K562 (cell line): ENCODE data around the gene CPN2. TPM values are rescaled to one million over a fixed set of nuclear protein-coding genes. Genes with fewer than 3 reads are reported as not detected.

Source experiments
- ATAC-seq: fragments of 200-7000 bp; cut with Tn5 transposase; 3 replicates; pipeline ENCODE4 v1.9.1; 2020; ENCODE audit warnings: moderate library complexity
- BruUV-seq: library from RNA; stranded (reverse); fragments of 400-500 nt; replicated peaks from 2 replicates; lab custom pipeline; 2021; lab: Mats Ljungman, UMichigan
- CTCF ChIA-PET: fragments of 300-600 bp; formaldehyde crosslinking; extraction: SDS; loops from one replicate; lab custom pipeline; 2021; ENCODE audit warnings: low intra/inter-chr PET ratio; lab: Yijun Ruan, JAX
- POLR2A ChIA-PET: fragments of 300-600, 350-650 bp; sonication (Branson Sonifier 250); formaldehyde crosslinking; extraction: SDS; loops from one replicate; lab custom pipeline; 2021; ENCODE audit warnings: antibody characterized with exemption, inconsistent platforms; lab: Yijun Ruan, JAX
- DNase-seq, 4 experiments: peaks; one replicate each; pipeline versions ENCODE4 v3.0.0 to v3.0.0-alpha.2; 2011 to 2018; ENCODE audit warnings: low spot score in 3 of 4, mixed read lengths in 3 of 4; ENCODE audit errors: extremely low read depth in 1 of 4
- FAIRE-seq: peaks from 2 replicates; lab custom pipeline; 2011; peaks lifted over from hg19 to GRCh38; lab: Jason Lieb, UNC
- H2AFZ ChIP-seq: 2 replicates; pipeline ENCODE4 v1.6.0; 2011; ENCODE audit warnings: low read depth, low read length, control low read depth, inconsistent platforms
- H3K27ac ChIP-seq: fragments of 200-600 bp; 3 replicates; pipeline ENCODE4 v1.8.0; 2011; ENCODE audit warnings: low read depth, mild to moderate bottlenecking, control low read depth, inconsistent platforms, low read length, moderate library complexity, mixed read lengths; ENCODE audit errors: extremely low read depth
- H3K27me3 ChIP-seq, 2 experiments: fragments of 300-600 bp in 1 of 2; 2 replicates in 1 of 2; 3 replicates in 1 of 2; pipeline versions ENCODE4 v1.6.0 to v1.8.0; 2011; ENCODE audit warnings: inconsistent platforms in 2 of 2, low read length in 2 of 2, mild to moderate bottlenecking in 1 of 2, mixed read lengths in 1 of 2, moderate library complexity in 1 of 2; ENCODE audit not compliant: control insufficient read depth in 2 of 2, insufficient read depth in 2 of 2
- H3K36me3 ChIP-seq: fragments of 300-600 bp; 3 replicates; pipeline ENCODE4 v1.8.0; 2011; ENCODE audit warnings: mild to moderate bottlenecking, low read length, inconsistent platforms; ENCODE audit not compliant: control insufficient read depth, insufficient read depth
- H3K4me1 ChIP-seq, 2 experiments: fragments of 200-600 bp in 1 of 2; replicated peaks in 1 of 2; 2 replicates in 1 of 2; 3 replicates in 1 of 2; pipeline versions ENCODE4 v1.5.1 to v1.8.0; 2011; ENCODE audit warnings: inconsistent platforms in 2 of 2, low read length in 2 of 2, mild to moderate bottlenecking in 1 of 2, mixed read lengths in 1 of 2, moderate library complexity in 1 of 2; ENCODE audit not compliant: control insufficient read depth in 2 of 2, insufficient read depth in 2 of 2
- H3K4me2 ChIP-seq: 2 replicates; pipeline ENCODE4 v1.6.1; 2011; ENCODE audit warnings: low read length, control low read depth, inconsistent platforms, mixed read lengths; ENCODE audit not compliant: insufficient read depth
- H3K4me3 ChIP-seq: fragments of 200-600 bp; sonication (generic), shearing (Covaris generic); 2 replicates; pipeline ENCODE4 v1.5.1; 2016; ENCODE audit warnings: control low read depth, inconsistent platforms
- H3K79me2 ChIP-seq: fragments of 200-600 bp; 3 replicates; pipeline ENCODE4 v1.8.0; 2011; ENCODE audit warnings: low read length, inconsistent platforms; ENCODE audit not compliant: control insufficient read depth, insufficient read depth
- H3K9ac ChIP-seq, 2 experiments: 2 replicates each; pipeline versions ENCODE4 v1.6.0 to v1.6.1; 2011; ENCODE audit warnings: low read depth in 2 of 2, low read length in 2 of 2, control low read depth in 1 of 2, inconsistent platforms in 1 of 2, mild to moderate bottlenecking in 1 of 2, mixed read lengths in 1 of 2; ENCODE audit not compliant: insufficient read depth in 1 of 2
- H3K9me1 ChIP-seq: one replicate; pipeline ENCODE4 v1.6.0; 2011; ENCODE audit warnings: inconsistent platforms, mild to moderate bottlenecking, low read length, moderate library complexity; ENCODE audit not compliant: control insufficient read depth, insufficient read depth
- H3K9me3 ChIP-seq: replicated peaks from 2 replicates; pipeline ENCODE4 v1.5.1; 2011; ENCODE audit warnings: low read depth, low read length, inconsistent platforms; ENCODE audit not compliant: control insufficient read depth, insufficient read depth
- H4K20me1 ChIP-seq: replicated peaks from 2 replicates; pipeline ENCODE4 v1.6.1; 2011; ENCODE audit warnings: low read length, inconsistent platforms, mixed read lengths; ENCODE audit not compliant: control insufficient read depth, insufficient read depth
- BRD4 ChIP-seq: fragments of 200-600 bp; sonication (generic); IDR thresholded peaks from 2 replicates; pipeline ENCODE4 v1.6.1; 2017; ENCODE audit warnings: inconsistent platforms
- DACH1 ChIP-seq: fragments of 450-650 bp; IDR thresholded peaks from 2 replicates; pipeline ENCODE4 v1.6.1; 2018; ENCODE audit not compliant: partially characterized antibody
- DNMT1 ChIP-seq: fragments of 450-650 bp; IDR thresholded peaks from 2 replicates; pipeline ENCODE4 v1.6.1; 2016; ENCODE audit warnings: antibody characterized with exemption, mild to moderate bottlenecking
- ELF1 ChIP-seq: fragments of 200-800 bp; sonication (Bioruptor generic); IDR thresholded peaks from 2 replicates; pipeline ENCODE4 v1.6.1; 2016; ENCODE audit warnings: missing genetic modification characterization, missing compliant biosample characterization
- EP400 ChIP-seq: fragments of 450-650 bp; IDR thresholded peaks from 2 replicates; pipeline ENCODE4 v1.6.1; 2017; ENCODE audit warnings: antibody characterized with exemption, mild to moderate bottlenecking, moderate library complexity
- FOS ChIP-seq: IDR thresholded peaks from 3 replicates; pipeline ENCODE4 v1.6.1; 2011; ENCODE audit not compliant: insufficient read length; ENCODE audit errors: extremely low read depth
- KDM4B ChIP-seq, 2 experiments: fragments of 450-650 bp in 1 of 2; sonication (generic) in 1 of 2; IDR thresholded peaks; 2 replicates each; pipeline ENCODE4 v1.6.1; 2016 to 2017; ENCODE audit warnings: borderline replicate concordance in 2 of 2, antibody characterized with exemption in 1 of 2, low read depth in 1 of 2, mild to moderate bottlenecking in 1 of 2
- L3MBTL2 ChIP-seq: fragments of 450-650 bp; IDR thresholded peaks from 2 replicates; pipeline ENCODE4 v1.6.1; 2016; ENCODE audit warnings: mild to moderate bottlenecking, moderate library complexity
- LARP7 ChIP-seq: fragments of 450-650 bp; IDR thresholded peaks from 2 replicates; pipeline ENCODE4 v1.6.1; 2016
- MEF2A ChIP-seq: IDR thresholded peaks from 2 replicates; pipeline ENCODE4 v1.6.1; 2011; ENCODE audit warnings: low read depth, mild to moderate bottlenecking, low read length, moderate library complexity; ENCODE audit not compliant: control insufficient read depth
- MXI1 ChIP-seq: IDR thresholded peaks from 2 replicates; pipeline ENCODE4 v1.6.1; 2011; ENCODE audit warnings: low read depth, mild to moderate bottlenecking, improper control_type of control experiment, low read length
- NCOA6 ChIP-seq: fragments of 450-650 bp; IDR thresholded peaks from 2 replicates; pipeline ENCODE4 v1.6.1; 2017; ENCODE audit warnings: mild to moderate bottlenecking
- NFATC3 ChIP-seq: fragments of 450-650 bp; IDR thresholded peaks from 2 replicates; pipeline ENCODE4 v1.6.1; 2017; ENCODE audit warnings: mild to moderate bottlenecking
- SIN3A ChIP-seq, 2 experiments: fragments of 150-350 bp in 1 of 2; IDR thresholded peaks; 2 replicates each; pipeline ENCODE4 v1.6.1; 2011 to 2016; ENCODE audit warnings: borderline replicate concordance in 2 of 2, low read depth in 2 of 2, low read length in 2 of 2, mild to moderate bottlenecking in 2 of 2, moderate library complexity in 2 of 2; ENCODE audit not compliant: control insufficient read depth in 1 of 2
- SIRT6 ChIP-seq: IDR thresholded peaks from one replicate; pipeline ENCODE4 v1.6.1; 2012; ENCODE audit warnings: low read depth, mild to moderate bottlenecking, control low read depth, inconsistent platforms, low read length, moderate library complexity
- SPI1 ChIP-seq: IDR thresholded peaks from 2 replicates; pipeline ENCODE4 v1.6.1; 2011; ENCODE audit warnings: low read depth, low read length, control low read depth, borderline replicate concordance
- TCF7 ChIP-seq: sonication (generic); IDR thresholded peaks from 2 replicates; pipeline ENCODE4 v1.6.1; 2016; ENCODE audit warnings: antibody characterized with exemption, borderline replicate concordance
- ZNF12 ChIP-seq: sonication (generic); formaldehyde crosslinking; IDR thresholded peaks from 2 replicates; pipeline ENCODE4 v1.4.0; 2020; ENCODE audit warnings: mild to moderate bottlenecking, missing genetic modification reagents
- ZNF143 ChIP-seq: sonication (generic); formaldehyde crosslinking; IDR thresholded peaks from 2 replicates; pipeline ENCODE4 v1.9.0; 2022; ENCODE audit warnings: mild to moderate bottlenecking, missing genetic modification reagents
- ZNF57 ChIP-seq: fragments of 450-650 bp; formaldehyde crosslinking; IDR thresholded peaks from 2 replicates; pipeline ENCODE4 v1.4.0; 2020; ENCODE audit warnings: mild to moderate bottlenecking, moderate library complexity
- WGBS: fragments of 100-300 bp; shearing (Covaris generic); methylation state at CpG from one replicate; pipeline ENCODE4 v1.1.6; 2016; ENCODE audit warnings: low coverage, mixed read lengths; ENCODE audit not compliant: insufficient coverage; ENCODE audit errors: missing lambda C conversion rate; 5-methylcytosine and 5-hydroxymethylcytosine counted together
- in situ Hi-C: fragments of 300-500 bp; cut with MboI; formaldehyde crosslinking; loops from 4 replicates; pipeline ENCODE4 v1.15.0; 2018; ENCODE audit warnings: inconsistent platforms, mixed read lengths
- intact Hi-C: fragments of 100-400 bp; cut with micrococcal nuclease; formaldehyde crosslinking; loops from 2 replicates; pipeline ENCODE4 v1.14.2; 2022
- polyA plus RNA-seq, 8 experiments: library from polyadenylated mRNA; depleted of rRNA in 4 of 8; stranded (reverse) in 5 of 8; unstranded in 3 of 8; fragments of >200 nt; fragmentation: Nextera tagmentation in 2 of 8; fragmentation: Illumina TruSeq in 1 of 8; extraction: Ambion mirVana in 2 of 8; extraction: Trizol in 1 of 8; gene quantifications; 2 replicates each; pipeline versions ENCODE4 v1.2.1 to v1.2.3, GENCODE V29; 2011 to 2014; ENCODE audit warnings: inconsistent platforms in 1 of 8, missing spikeins in 1 of 8
- total RNA-seq, 7 experiments: library from RNA; depleted of rRNA in 6 of 7; stranded (reverse); fragments of >200 nt in 6 of 7; fragmentation: Illumina TruSeq in 2 of 7; extraction: Trizol in 2 of 7; gene quantifications; 2 replicates each; pipeline versions ENCODE4 v1.2.1 to v1.2.3, GENCODE V29; 2011 to 2021; ENCODE audit warnings: low replicate concordance in 1 of 7

The CPN2 gene
- total and polyA plus RNA-seq, 9 of the 15 experiments (the other 6 are each of a cell fraction or from before 2014, with no cell fraction given), result not detected

DNA sequence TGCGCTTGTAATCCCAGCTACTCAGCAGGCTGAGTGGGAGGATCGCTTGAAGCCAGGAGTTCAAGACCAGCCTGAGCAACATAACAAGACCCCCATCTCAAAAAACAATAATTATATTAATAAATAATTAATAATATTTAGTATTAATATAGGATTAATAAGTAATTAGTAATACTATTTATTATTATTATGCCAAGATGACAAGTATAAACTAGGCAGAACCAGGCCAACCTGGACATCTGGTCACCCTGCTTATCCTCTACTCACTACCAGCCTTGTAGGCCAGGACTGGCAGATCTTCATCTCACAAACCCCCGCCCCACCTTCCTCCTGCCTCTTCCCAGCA lies 429 bp downstream of the CPN2 start:
- POLR2A ChIA-PET, result interaction anchor here (0.6 kb wide), 1 partner anchor 841 kb away, joined by 4 read pairs; no protein-coding TSS in a partner anchor
- H3K27ac ChIP-seq, result no peak overlapping the region
- no peaks in the 10 kb centered on the region for H3K9me3 ChIP-seq
- CTCF ChIA-PET, result no interaction called here
- no peaks in the 10 kb centered on the region for H3K36me3 ChIP-seq
- no peak for TF ChIP-seq MEF2A
- TF ChIP-seq EP400, result no peak
- no peak for TF ChIP-seq NFATC3
- TF ChIP-seq DACH1, result peak; percentile 58
- TF ChIP-seq BRD4, result no peak
- TF ChIP-seq TCF7, result no peak
- ATAC-seq (no peak), FAIRE-seq (no peak), DNase-seq (no peak)
- H3K27me3 ChIP-seq, result peaks cover 3 to 17% of the 10 kb centered on the region in 2 experiments; a peak in 4 of 5 replicates
- in situ Hi-C loops (no loop called here), intact Hi-C loops (no loop called here)
- peaks cover 0 to 11% of the 10 kb centered on the region in 2 experiments; a peak in 2 of 5 replicates for H3K4me1 ChIP-seq
- no peak overlapping the region for H2AFZ ChIP-seq
- H3K9ac ChIP-seq, result no peak overlapping the region
- H3K4me3 ChIP-seq, result no peak overlapping the region
- no TSS peak for BruUV-seq
- H3K79me2 ChIP-seq, result no peaks in the 10 kb centered on the region
- H4K20me1 ChIP-seq, result 0 out of 2 replicates have a peak, but pooled peaks cover 3% of the 10 kb centered on the region
- 18% methylated on average over 3 of the region's 3 CpGs for WGBS
- H3K4me2 ChIP-seq, result no peak overlapping the region
- H3K9me1 ChIP-seq, result no peaks in the 10 kb centered on the region

DNA sequence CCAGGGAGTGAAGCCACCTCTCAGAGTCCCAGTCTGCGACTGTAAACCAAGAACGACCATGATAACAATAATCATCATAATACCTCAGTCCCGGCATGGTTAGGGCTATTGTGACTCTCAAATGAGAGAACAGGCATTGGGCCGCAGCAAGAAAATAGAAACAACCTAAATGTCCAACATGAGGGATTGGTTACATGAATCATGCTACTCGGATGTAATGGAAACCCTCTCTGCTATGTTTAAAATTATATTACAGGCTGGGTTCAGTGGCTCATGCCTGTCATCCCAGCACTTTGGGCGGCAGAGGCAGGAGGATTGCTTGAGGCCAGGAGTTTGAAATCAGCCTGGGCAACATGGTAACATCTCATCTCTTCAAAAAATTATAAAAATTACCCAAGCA lies 2.8 kb downstream of the CPN2 start:
- in situ Hi-C loops, result loop anchor here (25.0 kb wide), 1 partner anchor 1886 kb away; no protein-coding TSS in a partner anchor
- 14% methylated on average over 6 of the region's 6 CpGs for WGBS
- Histone ChIP-seq H3K79me2 (no peaks in the 10 kb centered on the region), H3K4me1 (peaks cover 0 to 11% of the 10 kb centered on the region in 2 experiments; a peak in 2 of 5 replicates), H3K4me2 (no peak overlapping the region), H2AFZ (no peak overlapping the region), H3K4me3 (no peak overlapping the region), H3K27ac (no peak overlapping the region), H4K20me1 (peaks cover 5% of the 10 kb centered on the region; the same call in 1 of the 2 replicates), H3K9me1 (no peaks in the 10 kb centered on the region)
- FAIRE-seq, result no peak
- no peak for TF ChIP-seq ZNF143 (CRISPR knock-in tag)
- no peak for TF ChIP-seq ELF1 (tag)
- TF ChIP-seq LARP7, result no peak
- TF ChIP-seq ZNF12, result no peak
- no peak for TF ChIP-seq KDM4B (IDR thresholded peaks at IDR 0.05; ENCODE audit: borderline replicate concordance in 2 of 2, low read depth in 1 of 2)
- no peak for TF ChIP-seq DNMT1
- no peak for TF ChIP-seq FOS
- TF ChIP-seq SPI1, result no peak
- no peak for TF ChIP-seq MXI1
- no peak for TF ChIP-seq L3MBTL2
- no peak for TF ChIP-seq NCOA6
- no peak for TF ChIP-seq DACH1
- TF ChIP-seq SIN3A (IDR thresholded peaks at IDR 0.05; ENCODE audit: borderline replicate concordance in 2 of 2, control insufficient read depth in 1 of 2, low read depth in 2 of 2, low read length in 2 of 2), result no peak
- TF ChIP-seq SIRT6, result no peak
- no peak for TF ChIP-seq ZNF57
- TF ChIP-seq, all 486 proteins: peak for 0
- H3K36me3 ChIP-seq, result no peaks in the 10 kb centered on the region
- intact Hi-C loops, result no loop called here
- DNase-seq (no peak), ATAC-seq (no peak)
- H3K9ac ChIP-seq, result no peak overlapping the region
- no peaks in the 10 kb centered on the region for H3K9me3 ChIP-seq
- ChIA-PET POLR2A (no interaction called here), CTCF (no interaction called here)
- H3K27me3 ChIP-seq, result peaks cover 7 to 33% of the 10 kb centered on the region in 2 experiments; a peak in 4 of 5 replicates
- no TSS peak for BruUV-seq
